ENCODE results near the gene PGAP2.

GRCh38 chr11:3782963-3783362, 25.4 kb upstream of the PGAP2 start:
- TF ChIP-seq CTCF (conservative IDR thresholded peaks at IDR 0.05) = no peak
- no peak for TF ChIP-seq EZH2 (IDR thresholded peaks at IDR 0.05; ENCODE audit: low read depth)

Data from PC-9 (cell line).